Stomach smooth muscle (tissue), 2 donors: ENCODE measurements around the gene SELP.

Experiments
- H3K27ac ChIP-seq: one replicate; pipeline ENCODE4 v1.7.0; 2013; ENCODE audit warnings: mild to moderate bottlenecking, low read length, inconsistent platforms
- H3K27me3 ChIP-seq, 2 donors: one replicate each; pipeline ENCODE4 v1.7.0; 2013; ENCODE audit warnings: low read length in 2 of 2; ENCODE audit not compliant: insufficient read depth in 2 of 2, control insufficient read depth in 1 of 2
- H3K36me3 ChIP-seq, 2 donors: one replicate each; pipeline ENCODE4 v1.7.0; 2013; ENCODE audit warnings: low read length in 2 of 2; ENCODE audit not compliant: control insufficient read depth in 2 of 2, insufficient read depth in 2 of 2
- H3K4me1 ChIP-seq: one replicate; pipeline ENCODE4 v1.7.0; 2013; ENCODE audit warnings: low read length; ENCODE audit not compliant: control insufficient read depth, insufficient read depth
- H3K4me3 ChIP-seq, 2 donors: one replicate each; pipeline ENCODE4 v1.7.0; 2013; ENCODE audit warnings: low read length in 2 of 2
- H3K9ac ChIP-seq, 2 donors: one replicate each; pipeline ENCODE4 v1.7.0; 2013; ENCODE audit warnings: low read length in 2 of 2, mild to moderate bottlenecking in 1 of 2
- H3K9me3 ChIP-seq, 2 donors: one replicate each; pipeline ENCODE4 v1.7.0; 2013; ENCODE audit warnings: low read length in 2 of 2; ENCODE audit not compliant: control insufficient read depth in 2 of 2
- donor health status: healthy.
- donor health status: Pancreatic carcinoma.

The SELP gene

DNA sequence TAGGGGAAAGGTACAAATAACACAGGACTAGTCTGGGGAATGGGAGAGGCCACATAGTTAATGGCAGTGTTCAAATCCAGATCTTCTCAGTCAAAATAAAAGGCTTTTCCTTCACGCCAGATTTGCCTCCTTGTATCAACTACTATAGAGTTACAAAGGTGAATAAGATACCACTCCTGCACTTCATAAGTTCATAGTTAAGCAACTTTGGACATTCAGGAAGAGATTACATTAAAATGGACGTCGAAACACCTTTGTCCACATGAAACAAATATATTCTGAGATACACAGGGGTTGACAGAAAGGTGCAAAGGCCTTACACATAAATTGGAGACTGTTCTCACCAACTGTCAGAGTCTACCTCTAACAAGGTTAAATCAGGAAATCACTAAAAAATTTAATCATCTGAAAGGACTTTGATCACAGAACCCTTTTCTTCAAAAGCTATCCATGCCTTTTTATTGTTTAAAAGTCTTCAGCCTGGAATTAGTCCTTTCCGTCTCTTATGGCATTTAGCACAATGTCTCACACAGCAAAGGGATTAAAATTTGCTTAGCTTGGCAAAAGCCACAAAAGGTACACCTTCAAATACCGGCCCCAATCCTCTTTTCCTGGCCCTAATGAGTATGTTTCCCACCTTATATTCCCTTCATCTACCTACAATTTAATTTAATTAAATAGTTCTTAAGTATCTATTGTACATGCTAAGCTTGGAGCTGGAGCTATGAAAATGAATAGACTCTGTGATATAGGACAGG, 51.8 kb downstream of the SELP start:
- Histone ChIP-seq H3K4me1 (no peaks in the 10 kb centered on the region), H3K9me3 (no peaks in the 10 kb centered on the region), H3K9ac (no peak overlapping the region), H3K4me3 (no peak overlapping the region), H3K36me3 (no peaks in the 10 kb centered on the region), H3K27me3 (peaks cover 0 to 3% of the 10 kb centered on the region in 2 donors), H3K27ac (no peak overlapping the region)

DNA sequence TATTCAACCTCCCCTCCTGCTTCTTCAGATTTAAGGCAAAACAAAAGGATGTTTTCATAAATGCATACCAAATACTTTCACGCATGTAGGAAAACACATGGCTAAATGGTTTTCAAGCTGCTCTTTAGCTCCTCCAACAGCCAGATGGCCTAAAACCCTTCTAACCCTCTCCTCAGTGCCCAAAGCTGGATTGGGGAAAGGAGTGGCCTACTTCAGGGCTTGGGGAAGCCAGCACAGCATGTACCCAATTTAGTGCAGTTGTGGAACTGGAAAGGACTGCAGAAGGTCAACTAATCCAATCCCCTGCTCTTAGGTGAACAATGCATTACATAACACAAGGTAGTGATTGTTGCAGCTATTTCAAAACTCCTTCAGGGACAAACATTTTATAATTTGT, 53.0 kb downstream of the SELP start:
- Histone ChIP-seq H3K27me3 (peaks cover 0 to 3% of the 10 kb centered on the region in 2 donors), H3K4me3 (no peak overlapping the region), H3K9ac (no peak overlapping the region), H3K4me1 (no peaks in the 10 kb centered on the region), H3K36me3 (no peaks in the 10 kb centered on the region), H3K9me3 (no peaks in the 10 kb centered on the region), H3K27ac (no peak overlapping the region)

DNA sequence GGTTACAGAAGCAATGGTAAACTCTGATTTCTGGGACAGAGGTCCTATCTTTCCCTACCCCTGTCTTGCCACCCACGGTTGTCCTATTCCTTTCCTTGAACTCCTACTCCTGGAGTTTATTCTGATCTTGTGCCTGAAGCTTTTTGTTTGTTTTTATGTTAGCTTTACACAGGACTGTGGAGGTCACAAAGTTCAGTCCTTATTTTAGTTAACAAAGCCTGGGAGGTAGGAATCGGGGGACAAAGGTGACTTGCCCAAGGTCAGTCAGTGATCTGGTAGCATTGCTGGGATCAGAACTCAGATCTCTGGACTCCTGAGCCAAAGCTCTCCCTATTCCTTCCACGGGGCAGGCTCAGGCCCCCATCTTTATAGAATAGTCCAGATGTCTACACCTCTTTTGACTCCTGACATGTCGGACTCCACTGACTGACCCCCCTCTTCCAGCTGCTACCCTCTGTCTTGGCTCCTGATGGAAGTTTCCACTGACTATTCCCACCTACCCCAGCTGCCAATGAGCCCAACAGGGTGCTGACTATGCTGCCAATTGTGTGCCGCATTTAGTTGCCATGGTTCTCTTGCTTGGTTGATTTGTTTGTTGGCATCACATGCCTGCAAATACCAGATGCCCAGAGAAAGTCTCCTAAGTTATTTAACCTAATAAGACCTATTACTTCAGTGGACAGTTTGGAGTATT, 53.5 kb downstream of the SELP start:
- no peak overlapping the region for H3K4me3 ChIP-seq
- no peak overlapping the region for H3K27ac ChIP-seq

DNA sequence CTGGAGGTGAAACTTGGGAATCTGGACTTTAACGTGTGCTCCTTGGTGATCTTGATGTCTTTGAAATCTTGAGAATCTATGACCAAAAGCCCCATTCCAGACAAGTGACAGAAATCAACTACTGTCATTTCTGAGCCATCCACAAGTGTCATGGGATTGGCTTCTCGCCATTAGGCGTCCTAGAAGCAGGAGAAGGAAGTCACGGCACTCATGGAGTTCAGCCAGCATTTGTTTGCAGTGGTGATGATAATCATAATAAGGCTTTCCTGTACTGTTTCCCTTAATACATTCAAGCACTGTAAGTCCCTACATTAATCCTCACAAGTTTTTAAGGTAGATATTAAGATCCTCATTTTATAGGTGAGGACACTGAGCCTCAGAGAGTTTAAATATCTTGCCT, 55.6 kb downstream of the SELP start:
- Histone ChIP-seq H3K4me3 (no peak overlapping the region), H3K9me3 (no peaks in the 10 kb centered on the region), H3K27ac (no peak overlapping the region), H3K36me3 (no peaks in the 10 kb centered on the region), H3K4me1 (no peaks in the 10 kb centered on the region), H3K9ac (no peak overlapping the region), H3K27me3 (peaks cover 0 to 3% of the 10 kb centered on the region in 2 donors)

More for the DNA sequence above, 53.5 kb downstream of the SELP start:
- H3K27me3 ChIP-seq: peaks cover 0 to 3% of the 10 kb centered on the region in 2 donors
- no peaks in the 10 kb centered on the region for H3K4me1 ChIP-seq
- no peaks in the 10 kb centered on the region for H3K36me3 ChIP-seq
- H3K9me3 ChIP-seq: no peaks in the 10 kb centered on the region
- no peak overlapping the region for H3K9ac ChIP-seq

DNA sequence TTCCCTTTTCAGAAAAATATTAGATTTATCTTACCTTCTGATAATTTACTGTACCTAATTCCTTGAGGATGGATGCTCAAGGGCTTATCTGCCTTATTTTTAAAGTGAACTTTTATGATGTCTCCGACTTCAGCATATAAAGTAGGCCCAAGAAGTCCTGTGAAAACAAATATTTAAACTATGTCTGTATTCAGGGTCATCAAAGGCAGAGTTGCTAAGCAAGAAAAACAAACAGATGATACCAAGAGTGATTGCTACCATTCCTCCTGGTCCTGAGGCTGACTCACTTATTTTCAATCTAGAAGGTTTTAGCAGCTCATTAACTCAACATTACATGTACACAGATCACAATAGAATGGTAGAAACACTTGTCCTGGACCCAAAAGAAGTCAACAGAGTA, 57.7 kb downstream of the SELP start:
- Histone ChIP-seq H3K9ac (no peak overlapping the region), H3K4me1 (no peaks in the 10 kb centered on the region), H3K27ac (no peak overlapping the region), H3K27me3 (peaks cover 0 to 3% of the 10 kb centered on the region in 2 donors), H3K4me3 (no peak overlapping the region), H3K9me3 (no peaks in the 10 kb centered on the region), H3K36me3 (no peaks in the 10 kb centered on the region)

DNA sequence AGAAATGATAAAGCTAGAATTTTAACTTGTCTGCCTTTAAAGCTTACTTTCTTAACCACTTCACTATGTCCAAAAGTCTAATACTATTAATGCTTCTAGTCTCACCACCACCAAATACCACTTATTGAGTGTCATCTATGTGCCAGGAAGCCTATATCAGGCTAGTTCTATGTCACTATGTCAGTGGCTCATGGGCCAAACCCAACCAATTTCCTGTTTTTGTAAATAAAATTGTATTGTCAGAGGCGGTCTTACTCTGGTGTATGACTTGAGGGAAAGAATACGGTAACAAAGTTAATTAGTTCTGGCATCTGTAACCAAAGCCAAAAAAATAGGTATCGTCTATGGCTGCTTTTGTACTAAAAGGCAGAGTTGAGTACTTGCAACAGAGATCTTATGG, 58.5 kb downstream of the SELP start:
- Histone ChIP-seq H3K9ac (no peak overlapping the region), H3K27me3 (no peaks in the 10 kb centered on the region), H3K4me1 (no peaks in the 10 kb centered on the region), H3K27ac (no peak overlapping the region), H3K36me3 (no peaks in the 10 kb centered on the region), H3K9me3 (no peaks in the 10 kb centered on the region), H3K4me3 (no peak overlapping the region)

DNA sequence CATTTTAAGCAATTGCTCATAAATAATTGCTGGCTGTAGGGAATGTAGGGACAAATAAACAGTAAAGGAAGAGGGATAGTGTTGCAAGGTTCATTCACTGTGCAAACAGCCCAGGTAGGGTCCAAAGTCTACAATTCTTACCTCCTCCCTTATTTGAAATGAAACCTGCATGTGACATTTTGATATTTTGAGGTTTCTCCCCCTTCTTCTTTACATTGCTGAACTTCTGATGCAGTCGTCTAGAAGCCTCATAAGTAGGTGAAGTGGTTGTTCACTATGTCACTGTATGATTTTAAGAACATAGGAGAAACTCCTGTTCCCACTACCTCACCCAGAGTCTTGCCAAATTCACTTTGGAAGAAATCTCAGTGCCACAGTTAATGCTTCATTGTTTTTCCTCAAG, 59.8 kb downstream of the SELP start:
- H3K4me1 ChIP-seq: no peaks in the 10 kb centered on the region
- H3K27me3 ChIP-seq: no peaks in the 10 kb centered on the region
- no peak overlapping the region for H3K27ac ChIP-seq
- no peaks in the 10 kb centered on the region for H3K36me3 ChIP-seq
- H3K9ac ChIP-seq: no peak overlapping the region
- no peak overlapping the region for H3K4me3 ChIP-seq
- no peaks in the 10 kb centered on the region for H3K9me3 ChIP-seq

DNA sequence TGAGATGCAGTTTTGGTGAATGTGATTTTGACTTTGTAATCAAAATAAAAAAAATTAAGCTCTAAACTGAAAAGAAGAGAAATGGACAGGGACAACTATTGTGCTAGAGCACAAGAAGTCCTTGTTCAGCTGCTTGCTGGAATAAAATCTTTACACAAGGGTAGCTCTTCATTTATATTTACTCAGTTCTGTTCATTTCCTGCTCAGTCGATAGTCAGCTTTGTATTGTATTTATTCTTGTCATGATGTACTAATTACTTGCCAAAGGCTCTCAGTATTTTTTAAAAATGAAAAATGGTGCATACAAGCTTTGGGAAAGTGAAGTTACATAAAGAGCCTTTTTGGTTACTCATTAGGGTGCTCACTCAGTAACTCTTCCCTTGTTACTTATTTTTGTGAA, 61.4 kb downstream of the SELP start:
- Histone ChIP-seq H3K27ac (no peak overlapping the region), H3K4me1 (no peaks in the 10 kb centered on the region), H3K9ac (no peak overlapping the region), H3K27me3 (no peaks in the 10 kb centered on the region), H3K4me3 (no peak overlapping the region), H3K9me3 (no peaks in the 10 kb centered on the region), H3K36me3 (no peaks in the 10 kb centered on the region)

DNA sequence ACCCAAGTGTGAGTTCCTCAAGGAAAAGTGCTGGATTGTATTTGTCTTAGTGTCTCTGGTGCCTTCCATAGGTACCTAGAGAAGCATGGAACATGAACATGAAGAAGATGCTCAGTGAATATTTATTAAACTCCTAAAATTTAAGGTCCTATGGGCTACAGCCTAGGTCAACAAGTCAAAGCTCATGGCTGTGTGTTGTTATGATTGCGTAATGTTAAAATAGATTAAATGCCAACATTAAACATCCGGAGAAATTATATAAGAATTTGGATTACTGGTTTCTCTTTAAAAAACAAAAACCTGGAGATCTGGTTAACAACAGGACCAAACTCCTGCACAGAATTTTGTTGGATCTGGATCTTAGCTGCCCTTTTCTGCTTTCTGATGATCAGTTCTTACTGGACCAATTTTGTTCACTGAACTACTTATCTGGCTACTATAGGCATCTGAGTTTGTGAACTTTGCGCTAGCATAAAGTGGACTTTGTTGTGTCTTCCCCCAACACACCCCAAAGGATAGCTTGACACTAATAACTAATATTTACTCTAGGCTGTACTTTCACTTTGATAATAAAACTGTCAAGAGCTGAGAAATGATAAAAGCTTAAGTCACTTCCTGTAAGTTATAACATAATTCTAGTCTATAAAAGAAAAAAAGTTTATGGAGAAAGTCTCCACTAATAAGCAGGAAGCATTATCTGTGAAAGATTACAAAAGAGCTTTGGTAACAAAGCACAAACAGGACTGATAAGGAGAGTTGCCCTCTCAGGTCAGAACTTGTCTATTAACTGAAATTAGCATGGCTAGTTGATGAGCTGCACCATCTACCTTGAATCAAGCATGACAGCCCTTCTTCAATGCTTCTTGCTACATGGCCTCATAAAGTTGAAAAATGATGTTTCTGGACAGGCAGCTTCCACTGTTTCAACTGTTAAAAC, 64.3 kb downstream of the SELP start:
- Histone ChIP-seq H3K36me3 (no peaks in the 10 kb centered on the region), H3K27ac (no peak overlapping the region), H3K9me3 (no peaks in the 10 kb centered on the region), H3K4me1 (no peaks in the 10 kb centered on the region), H3K4me3 (no peak overlapping the region), H3K27me3 (no peaks in the 10 kb centered on the region), H3K9ac (no peak overlapping the region)

DNA sequence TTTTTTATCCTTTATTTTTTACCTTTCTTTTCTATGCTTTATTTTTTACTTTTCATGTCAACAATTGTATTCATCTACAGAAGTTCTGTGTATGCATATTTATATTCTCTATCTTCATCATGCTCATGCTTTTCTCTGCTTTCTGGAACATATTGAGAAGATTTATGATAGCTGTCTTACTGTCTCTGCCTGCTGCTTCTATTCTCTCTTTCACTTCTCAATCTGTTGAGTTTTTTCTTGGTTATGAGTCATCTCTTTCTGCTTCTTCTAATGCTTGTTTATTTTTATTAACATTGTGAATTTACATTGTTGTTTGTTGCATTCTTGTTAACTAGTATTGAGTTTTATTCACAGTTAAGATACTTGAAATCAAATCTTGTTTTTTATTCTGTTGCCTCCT, 66.3 kb downstream of the SELP start:
- no peaks in the 10 kb centered on the region for H3K36me3 ChIP-seq
- no peaks in the 10 kb centered on the region for H3K9me3 ChIP-seq
- no peaks in the 10 kb centered on the region for H3K4me1 ChIP-seq
- H3K4me3 ChIP-seq: no peak overlapping the region
- no peak overlapping the region for H3K9ac ChIP-seq
- H3K27me3 ChIP-seq: no peaks in the 10 kb centered on the region
- H3K27ac ChIP-seq: no peak overlapping the region
